ENCODE results near the gene CLCNKA. TPM values are rescaled to one million over a fixed set of nuclear protein-coding genes. Genes with fewer than 3 reads are reported as not detected.

Gene CLCNKA
- total and polyA plus RNA-seq, 2 experiments from 2014 or later: 12.8 to 16.3 TPM

DNA sequence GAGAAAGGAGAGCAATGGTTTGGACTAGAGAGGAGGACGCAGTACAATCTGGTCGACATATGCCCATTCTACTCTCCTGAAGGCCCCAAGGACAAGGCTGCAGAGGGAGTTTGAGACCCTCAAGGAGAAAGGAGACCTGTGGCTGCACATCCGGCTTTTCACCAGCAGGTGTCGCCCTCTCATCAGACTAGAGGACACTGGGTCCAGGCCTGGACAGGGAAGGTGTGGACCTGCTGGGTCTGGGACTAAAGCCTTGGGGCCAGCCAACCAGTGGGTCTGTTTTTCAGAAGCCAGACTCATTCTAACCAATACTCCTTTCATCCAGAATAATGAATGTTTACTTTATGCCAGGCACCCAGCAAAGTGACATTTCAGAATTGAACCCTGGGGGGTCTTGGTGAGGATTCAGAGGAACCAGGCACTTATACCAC, 12.8 kb upstream of the CLCNKA start:
- Histone ChIP-seq H3K4me1 (ENCODE audit: low read depth) (peaks cover 19% of the 10 kb centered on the region), H3K36me3 (no peaks in the 10 kb centered on the region), H3K27ac (no peak overlapping the region), H3K4me3 (no peak overlapping the region), H3K9me3 (ENCODE audit: low read depth) (no peaks in the 10 kb centered on the region), H3K27me3 (no peaks in the 10 kb centered on the region)
- TF ChIP-seq, protein P1, sequence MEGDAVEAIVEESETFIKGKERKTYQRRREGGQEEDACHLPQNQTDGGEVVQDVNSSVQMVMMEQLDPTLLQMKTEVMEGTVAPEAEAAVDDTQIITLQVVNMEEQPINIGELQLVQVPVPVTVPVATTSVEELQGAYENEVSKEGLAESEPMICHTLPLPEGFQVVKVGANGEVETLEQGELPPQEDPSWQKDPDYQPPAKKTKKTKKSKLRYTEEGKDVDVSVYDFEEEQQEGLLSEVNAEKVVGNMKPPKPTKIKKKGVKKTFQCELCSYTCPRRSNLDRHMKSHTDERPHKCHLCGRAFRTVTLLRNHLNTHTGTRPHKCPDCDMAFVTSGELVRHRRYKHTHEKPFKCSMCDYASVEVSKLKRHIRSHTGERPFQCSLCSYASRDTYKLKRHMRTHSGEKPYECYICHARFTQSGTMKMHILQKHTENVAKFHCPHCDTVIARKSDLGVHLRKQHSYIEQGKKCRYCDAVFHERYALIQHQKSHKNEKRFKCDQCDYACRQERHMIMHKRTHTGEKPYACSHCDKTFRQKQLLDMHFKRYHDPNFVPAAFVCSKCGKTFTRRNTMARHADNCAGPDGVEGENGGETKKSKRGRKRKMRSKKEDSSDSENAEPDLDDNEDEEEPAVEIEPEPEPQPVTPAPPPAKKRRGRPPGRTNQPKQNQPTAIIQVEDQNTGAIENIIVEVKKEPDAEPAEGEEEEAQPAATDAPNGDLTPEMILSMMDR (IDR thresholded peaks at IDR 0.05; ENCODE audit: low read depth, low read length): peak; percentile 97
- DNase-seq (ENCODE audit: low read depth in 1 of 2, low spot score in 1 of 2): peak; percentile 83 to 93

DNA sequence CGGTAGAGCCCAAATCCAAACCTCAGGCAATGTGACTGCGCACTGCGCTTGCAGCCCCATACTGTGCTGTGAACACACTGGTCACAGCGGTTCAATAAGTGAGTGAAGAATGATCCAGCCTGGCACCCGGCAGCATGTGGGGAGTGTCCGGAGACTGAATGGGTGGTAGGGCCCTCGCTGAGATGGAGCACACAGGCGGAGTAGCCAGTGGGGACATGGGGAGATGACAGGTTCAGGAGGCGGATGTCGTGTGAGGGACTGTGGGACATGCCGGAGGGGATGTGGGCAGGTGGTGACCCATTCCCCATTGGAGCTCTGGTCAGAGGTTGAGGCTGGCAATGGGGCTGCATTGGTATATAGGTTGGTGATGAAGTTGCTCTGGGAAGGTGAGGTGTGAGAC, 12.2 kb upstream of the CLCNKA start:
- Histone ChIP-seq H3K27me3 (no peaks in the 10 kb centered on the region), H3K9me3 (ENCODE audit: low read depth) (no peaks in the 10 kb centered on the region), H3K4me1 (ENCODE audit: low read depth) (peaks cover 26% of the 10 kb centered on the region), H3K27ac (peak overlapping the region; percentile 73), H3K4me3 (no peak overlapping the region), H3K36me3 (no peaks in the 10 kb centered on the region)
- TF ChIP-seq, protein P1 (IDR thresholded peaks at IDR 0.05; ENCODE audit: low read depth, low read length): no peak
- DNase-seq (ENCODE audit: low read depth in 1 of 2, low spot score in 1 of 2): no peak

DNA sequence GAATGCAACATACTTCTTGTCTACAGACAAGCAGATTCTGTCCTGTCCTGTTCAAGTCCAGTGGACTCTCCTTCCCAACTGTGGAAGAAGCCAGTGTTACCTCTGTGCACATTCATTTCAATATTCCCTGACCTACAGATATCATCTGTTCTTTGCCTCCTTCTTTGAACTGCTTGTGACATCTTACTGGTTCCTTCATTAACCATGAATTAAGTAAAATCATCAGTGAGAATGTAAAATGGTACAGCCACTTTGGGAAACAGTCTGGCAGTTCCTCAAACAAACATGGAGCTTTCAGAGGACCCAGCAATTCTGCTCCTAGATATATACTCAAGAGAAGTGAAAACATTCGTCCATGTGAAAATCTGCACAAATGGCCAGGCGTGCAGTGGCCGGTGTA, 11.0 kb upstream of the CLCNKA start:
- Histone ChIP-seq H3K4me3 (no peak overlapping the region), H3K9me3 (ENCODE audit: low read depth) (no peaks in the 10 kb centered on the region), H3K4me1 (ENCODE audit: low read depth) (peaks cover 37% of the 10 kb centered on the region), H3K27me3 (no peaks in the 10 kb centered on the region), H3K27ac (peak overlapping the region; percentile 73), H3K36me3 (no peaks in the 10 kb centered on the region)
- DNase-seq (ENCODE audit: low read depth in 1 of 2, low spot score in 1 of 2): no peak
- TF ChIP-seq, protein P1 (IDR thresholded peaks at IDR 0.05; ENCODE audit: low read depth, low read length): no peak

DNA sequence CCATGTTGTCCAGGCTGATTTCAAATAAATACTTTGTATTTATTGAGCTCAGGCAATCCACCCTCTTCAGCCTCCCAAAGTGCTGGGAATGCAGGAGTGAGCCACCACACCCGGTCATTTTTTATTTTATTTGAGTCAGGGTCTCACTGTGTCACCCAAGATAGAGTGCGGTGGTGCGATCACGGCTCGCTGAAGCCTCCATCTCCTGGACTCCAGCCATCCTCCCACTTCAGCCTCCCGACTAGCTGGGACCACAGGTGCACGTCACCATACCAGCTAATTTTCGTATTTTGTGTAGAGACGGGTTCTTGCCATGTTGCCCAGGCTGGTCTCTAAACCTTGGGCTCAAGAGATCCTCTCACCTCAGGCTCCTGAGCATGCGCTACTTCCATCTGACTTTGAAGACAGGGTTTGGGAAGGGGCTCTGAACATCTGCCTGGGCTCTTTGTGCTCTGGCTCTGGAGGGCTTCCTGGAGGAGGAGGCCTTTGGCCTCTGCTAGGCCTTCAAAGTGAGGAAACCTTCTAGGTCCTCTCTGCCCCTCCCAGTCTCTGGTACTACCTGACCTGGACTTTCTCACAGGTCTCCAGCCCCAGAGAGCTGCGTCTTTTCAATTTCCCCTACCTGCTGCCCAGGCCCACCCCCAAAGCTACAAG, 9.8 kb upstream of the CLCNKA start:
- DNase-seq (ENCODE audit: low read depth in 1 of 2, low spot score in 1 of 2): no peak
- Histone ChIP-seq H3K36me3 (no peaks in the 10 kb centered on the region), H3K27ac (peak overlapping the region; percentile 100), H3K9me3 (ENCODE audit: low read depth) (no peaks in the 10 kb centered on the region), H3K4me3 (no peak overlapping the region), H3K27me3 (no peaks in the 10 kb centered on the region), H3K4me1 (ENCODE audit: low read depth) (peaks cover 48% of the 10 kb centered on the region)
- TF ChIP-seq, protein P1 (IDR thresholded peaks at IDR 0.05; ENCODE audit: low read depth, low read length): no peak

DNA sequence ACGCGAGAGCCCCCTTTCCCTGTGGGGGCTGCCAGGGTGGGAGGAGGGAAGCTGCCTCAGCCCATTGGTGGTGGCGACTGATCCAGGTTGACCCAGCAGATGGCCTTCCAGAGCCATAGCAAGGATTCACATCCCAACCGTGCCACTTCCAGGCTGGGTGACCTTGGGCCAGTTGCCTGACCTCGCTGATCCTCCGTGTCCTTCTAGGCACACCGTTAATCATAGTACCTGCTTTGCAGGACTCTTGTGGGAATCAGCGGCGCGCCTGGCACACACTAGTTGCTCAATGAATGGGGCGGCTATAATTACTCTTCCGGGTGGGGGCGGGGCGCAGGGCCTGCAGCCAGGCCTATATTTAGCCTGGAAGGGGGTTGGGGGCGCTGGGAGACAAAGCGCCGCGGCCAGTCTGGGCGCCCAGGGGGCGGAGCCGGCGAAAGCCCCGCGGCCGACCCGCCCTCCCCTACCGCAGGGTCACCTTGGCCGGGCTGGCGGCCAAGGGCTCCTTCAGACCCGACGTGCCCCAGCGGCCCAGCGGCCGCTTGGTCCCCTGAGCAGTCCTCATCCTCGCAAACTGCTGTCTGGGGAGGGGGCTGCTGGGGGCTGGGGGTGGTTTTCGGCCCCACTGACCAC, 9.1 kb upstream of the CLCNKA start:
- H3K27me3 ChIP-seq: no peaks in the 10 kb centered on the region
- no peaks in the 10 kb centered on the region for H3K9me3 ChIP-seq (ENCODE audit: low read depth)
- TF ChIP-seq, protein P1 (IDR thresholded peaks at IDR 0.05; ENCODE audit: low read depth, low read length): no peak
- H3K4me3 ChIP-seq: peak overlapping the region; percentile 33
- peaks cover 48% of the 10 kb centered on the region for H3K4me1 ChIP-seq (ENCODE audit: low read depth)
- peak; percentile 84 to 96 for DNase-seq (ENCODE audit: low read depth in 1 of 2, low spot score in 1 of 2)
- no peaks in the 10 kb centered on the region for H3K36me3 ChIP-seq
- H3K27ac ChIP-seq: peak overlapping the region; percentile 100
